NCI-H2029 (cell line): ENCODE results near the gene HDX.
"Not testable (repeated sequence)": the region's sequence is repeated elsewhere in the genome, so short reads cannot be mapped to it uniquely, and the experiment has no call there.

Source experiments
- DNase-seq: peaks from one replicate; lab custom pipeline; 2025; lab: John Stamatoyannopoulos, UW

Gene HDX, protein sequence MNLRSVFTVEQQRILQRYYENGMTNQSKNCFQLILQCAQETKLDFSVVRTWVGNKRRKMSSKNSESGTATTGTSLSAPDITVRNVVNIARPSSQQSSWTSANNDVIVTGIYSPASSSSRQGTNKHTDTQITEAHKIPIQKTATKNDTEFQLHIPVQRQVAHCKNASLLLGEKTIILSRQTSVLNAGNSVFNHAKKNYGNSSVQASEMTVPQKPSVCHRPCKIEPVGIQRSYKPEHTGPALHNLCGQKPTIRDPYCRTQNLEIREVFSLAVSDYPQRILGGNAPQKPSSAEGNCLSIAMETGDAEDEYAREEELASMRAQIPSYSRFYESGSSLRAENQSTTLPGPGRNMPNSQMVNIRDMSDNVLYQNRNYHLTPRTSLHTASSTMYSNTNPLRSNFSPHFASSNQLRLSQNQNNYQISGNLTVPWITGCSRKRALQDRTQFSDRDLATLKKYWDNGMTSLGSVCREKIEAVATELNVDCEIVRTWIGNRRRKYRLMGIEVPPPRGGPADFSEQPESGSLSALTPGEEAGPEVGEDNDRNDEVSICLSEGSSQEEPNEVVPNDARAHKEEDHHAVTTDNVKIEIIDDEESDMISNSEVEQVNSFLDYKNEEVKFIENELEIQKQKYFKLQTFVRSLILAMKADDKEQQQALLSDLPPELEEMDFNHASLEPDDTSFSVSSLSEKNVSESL

GRCh38 chrX:84501798-84502628 is at the start of gene HDX:
Gene HDX (minus strand): TSS chrX:84502453. CDS start chrX:84475397, 27,056 bp downstream.
- DNase-seq, result peak; percentile 67

DNA sequence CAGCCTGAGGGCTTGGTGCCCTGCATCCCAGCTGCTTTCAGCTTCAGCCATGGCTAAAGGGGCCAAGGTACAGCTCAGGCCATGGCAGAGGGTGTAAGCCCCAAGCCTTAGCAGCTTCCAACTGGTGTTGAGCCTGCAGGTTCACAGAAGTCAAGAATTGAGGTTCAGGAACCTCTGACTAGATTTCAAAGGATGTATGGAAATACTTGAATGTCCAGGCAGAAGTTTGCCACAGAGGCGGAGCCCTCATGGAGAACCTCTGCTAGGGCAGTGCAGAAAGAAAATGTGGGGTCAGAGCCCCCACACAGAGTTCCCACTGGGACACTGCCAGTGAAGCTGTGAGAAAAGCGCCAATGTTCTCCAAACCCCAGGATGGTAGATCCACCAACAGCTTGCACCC is 39.1 kb upstream of the HDX start:
- DNase-seq, result not testable (repeated sequence)

DNA sequence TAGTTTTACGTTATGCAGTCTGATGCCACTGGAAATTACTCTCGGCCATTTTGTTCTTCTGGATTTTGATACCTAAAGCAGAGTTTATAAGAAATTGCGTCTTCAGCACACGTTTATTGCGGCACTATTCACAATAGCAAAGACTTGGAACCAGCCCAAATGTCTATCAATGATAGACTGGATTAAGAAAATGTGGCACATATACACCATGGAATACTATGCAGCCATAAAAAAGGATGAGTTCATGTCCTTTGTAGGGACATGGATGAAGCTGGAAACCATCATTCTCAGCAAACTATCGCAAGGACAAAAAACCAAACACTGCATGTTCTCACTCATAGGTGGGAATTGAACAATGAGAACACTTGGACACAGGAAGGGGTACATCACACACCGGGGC is 35.4 kb upstream of the HDX start:
- DNase-seq, result not testable (repeated sequence)

DNA sequence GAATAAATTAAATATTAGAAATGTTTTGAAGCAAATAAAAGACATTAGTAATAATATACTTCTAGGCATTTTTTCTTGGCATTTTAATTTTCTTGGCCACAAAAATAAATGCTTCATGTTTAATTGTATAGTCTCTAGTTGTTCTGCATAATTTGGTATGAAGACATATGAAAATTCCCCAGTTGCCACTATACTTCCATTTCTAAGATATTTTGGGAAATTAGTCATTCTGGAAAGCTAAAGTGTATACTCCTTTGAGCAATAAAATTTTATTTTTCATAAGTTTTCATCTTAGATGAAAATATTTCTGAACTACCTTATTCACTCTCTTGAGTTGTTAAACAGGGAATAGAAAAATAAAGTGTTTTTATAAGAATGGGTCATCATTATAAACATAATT is 13.8 kb downstream of the HDX start:
- no peak for DNase-seq

DNA sequence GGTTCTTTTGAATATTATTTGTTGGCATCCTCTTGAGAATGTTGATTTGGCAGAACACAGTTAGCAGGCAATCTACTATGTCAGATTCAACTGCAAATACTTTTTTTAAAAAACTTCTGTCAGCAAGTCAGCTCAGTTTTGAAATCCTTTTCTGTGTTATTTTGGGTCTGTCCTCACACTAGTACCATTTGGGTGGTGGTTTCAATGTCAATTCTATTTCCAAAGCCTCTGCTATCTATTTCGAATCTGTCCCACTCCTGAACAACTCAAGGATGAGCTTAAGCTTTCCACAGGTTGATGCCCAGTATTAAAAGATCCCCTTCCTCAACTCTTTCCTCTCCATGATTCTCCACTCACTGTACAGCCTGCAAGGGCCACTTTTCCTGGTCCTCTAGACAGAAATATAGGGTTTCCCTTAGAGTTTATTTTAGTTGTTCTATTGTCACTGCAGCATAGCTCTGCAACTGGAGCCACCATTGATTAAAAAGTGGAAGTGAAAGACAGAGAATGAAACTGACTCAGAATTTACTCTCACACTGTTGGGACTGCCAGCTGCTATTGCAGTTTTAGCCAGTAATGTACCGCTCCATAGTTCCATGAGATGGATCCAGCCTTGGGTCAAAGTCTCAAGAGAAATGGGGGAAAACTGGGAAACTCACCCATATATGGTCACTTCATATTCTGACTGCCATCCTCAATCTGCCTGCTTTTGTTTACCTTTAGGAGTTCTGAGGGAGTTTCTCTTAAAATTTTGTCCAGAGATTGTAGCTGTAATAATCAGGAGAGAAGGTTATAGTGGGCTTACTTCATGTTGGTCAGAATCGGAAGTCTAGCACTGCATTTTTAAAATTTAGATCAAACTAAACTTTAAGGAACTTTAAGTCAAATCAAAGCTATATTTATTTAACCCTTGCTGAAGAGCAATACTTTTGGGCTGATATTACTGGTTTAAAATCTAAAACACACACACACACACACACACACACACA is 14.6 kb downstream of the HDX start:
- no peak for DNase-seq

DNA sequence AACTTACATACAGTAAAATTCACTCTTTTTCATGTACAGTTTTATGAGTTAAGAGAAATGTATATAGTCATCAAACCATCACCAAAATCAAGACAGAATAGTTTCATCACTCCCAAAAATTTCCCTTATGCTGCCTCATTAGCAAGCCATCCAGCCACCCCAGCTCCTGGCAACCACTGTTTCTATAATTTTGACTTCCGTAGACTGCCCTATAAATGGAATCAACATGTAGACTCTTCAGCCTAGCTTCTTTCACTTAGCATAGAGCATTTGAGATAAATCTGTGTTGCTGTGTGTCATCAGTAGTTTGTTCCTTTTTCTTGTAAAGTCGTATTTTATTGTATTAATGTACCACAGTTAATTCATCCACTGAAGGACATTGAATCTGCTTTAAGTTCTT is 23.2 kb downstream of the HDX start:
- no peak for DNase-seq

DNA sequence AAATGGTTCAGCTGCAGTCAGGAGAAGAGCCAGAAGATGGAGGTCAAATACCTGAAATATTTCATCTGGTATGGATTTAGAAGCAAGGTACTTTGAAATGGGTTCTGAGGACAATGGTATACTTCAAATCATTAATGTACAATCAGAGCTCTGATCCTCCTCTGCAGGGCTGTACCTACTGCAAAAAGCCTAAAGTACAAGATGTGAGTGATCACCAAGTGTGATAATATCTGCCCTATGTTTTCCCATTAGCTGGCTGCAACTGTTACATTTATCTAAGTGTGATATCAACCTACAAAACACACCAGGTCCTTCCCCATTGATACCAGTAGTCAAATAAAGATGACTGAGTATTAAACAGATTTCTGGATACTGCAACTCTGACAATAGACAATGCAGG is 25.1 kb downstream of the HDX start:
- no peak for DNase-seq

GRCh38 chrX:84475596-84475995 is 26.7 kb downstream of the HDX start:
- DNase-seq, result no peak

- DNase-seq, result no peak
Observed at GRCh38 chrX:84475101-84475500, 27.2 kb downstream of the HDX start.

GRCh38 chrX:84469226-84469625 is 33.0 kb downstream of the HDX start:
- peak; percentile 5 for DNase-seq

DNA sequence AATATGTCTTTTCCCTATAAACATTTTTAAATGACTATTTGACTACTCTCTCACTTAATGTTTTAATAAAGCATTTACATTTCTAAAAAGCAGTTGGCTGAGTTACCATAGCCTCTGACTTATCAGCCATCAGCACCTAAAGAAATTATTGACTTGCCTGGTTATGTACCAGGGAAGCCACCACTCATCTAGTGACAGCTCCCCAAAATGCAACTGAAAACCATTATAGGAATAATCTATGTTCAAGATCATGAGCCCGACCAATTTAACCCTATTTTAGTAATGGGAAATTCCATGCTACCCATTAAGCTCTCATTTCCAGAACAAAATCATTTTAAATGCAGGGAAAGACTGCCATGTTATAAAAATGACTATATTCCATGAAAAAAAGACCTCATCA is 34.4 kb downstream of the HDX start:
- no peak for DNase-seq

DNA sequence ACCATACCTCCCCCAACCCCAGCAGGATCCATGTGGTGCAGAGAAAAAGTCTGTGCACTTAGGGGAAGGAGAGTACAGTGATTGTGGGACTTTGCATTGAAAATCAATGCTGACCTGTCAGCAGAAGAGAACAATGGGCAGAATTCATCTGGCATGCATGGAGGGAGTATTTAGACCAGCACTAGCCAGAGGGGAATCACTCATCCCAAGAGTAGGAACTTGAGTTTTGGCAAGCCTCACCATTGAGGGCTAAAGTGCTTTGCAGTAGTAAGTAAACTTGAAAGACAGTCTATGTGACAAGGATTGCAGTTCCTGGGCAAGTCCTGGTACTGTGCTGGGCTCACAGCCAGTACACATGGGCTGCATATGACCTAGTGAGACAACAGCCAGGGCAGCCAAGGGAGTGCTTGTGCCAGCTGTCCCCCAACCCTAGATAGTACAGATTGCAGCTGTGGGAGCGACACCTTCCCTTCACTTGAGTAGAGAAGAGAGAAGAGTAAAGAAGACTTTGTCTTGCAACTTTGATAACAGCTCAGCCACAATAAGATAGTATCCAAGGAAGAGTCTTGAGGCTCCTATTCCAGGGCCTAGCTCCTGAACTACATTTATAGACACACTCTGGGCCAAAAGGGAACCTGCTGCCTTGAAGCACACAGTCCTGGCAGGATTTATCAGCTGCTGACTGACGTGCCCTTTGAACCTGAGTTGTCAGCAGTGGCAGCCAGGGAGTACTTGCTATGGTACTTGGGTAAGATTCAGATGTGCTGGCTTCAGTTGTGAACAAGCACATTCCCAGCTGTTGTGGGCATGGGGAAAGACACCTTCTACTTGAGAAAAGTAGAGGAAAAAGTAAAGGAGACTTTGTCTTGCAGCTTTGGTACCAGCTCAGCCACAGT is 48.7 kb downstream of the HDX start:
- DNase-seq, result no peak

DNA sequence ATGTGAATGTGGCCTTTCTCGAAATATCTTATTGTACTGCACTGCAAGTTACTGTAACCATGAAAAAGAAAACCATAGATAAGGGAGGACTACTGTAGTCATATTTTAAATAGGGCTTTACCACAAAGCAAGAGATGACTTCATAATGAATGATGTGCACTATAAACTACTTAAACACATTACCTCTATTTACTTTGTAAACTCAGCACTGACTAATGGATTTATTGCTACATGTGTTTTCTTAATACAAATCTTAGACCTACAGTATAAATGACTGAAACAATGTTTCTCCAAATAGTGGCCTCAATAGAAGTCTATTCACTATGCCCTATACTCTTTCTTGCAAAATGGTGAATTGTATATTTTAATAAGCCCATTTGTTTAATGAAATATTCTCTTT is 61.1 kb downstream of the HDX start:
- DNase-seq, result no peak

DNA sequence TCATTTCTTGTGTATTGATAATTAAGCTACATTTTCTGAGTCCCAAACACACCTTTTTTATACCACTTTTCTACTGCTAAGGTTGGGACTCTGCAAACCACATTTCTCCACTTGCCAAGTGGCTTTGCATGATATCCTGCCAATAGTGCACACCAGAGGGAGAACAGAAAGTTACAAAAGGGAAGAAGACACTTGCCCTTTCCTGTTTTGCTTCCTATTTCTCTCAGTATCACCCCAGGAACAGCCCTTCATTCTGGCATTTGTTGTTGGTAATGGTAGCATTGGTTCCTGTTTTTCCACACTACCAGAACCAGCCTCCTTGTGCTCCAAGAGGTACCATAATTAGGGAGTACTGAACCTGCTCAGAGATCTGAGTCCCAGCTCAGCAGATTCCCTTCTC is 87.1 kb downstream of the HDX start:
- no peak for DNase-seq

DNA sequence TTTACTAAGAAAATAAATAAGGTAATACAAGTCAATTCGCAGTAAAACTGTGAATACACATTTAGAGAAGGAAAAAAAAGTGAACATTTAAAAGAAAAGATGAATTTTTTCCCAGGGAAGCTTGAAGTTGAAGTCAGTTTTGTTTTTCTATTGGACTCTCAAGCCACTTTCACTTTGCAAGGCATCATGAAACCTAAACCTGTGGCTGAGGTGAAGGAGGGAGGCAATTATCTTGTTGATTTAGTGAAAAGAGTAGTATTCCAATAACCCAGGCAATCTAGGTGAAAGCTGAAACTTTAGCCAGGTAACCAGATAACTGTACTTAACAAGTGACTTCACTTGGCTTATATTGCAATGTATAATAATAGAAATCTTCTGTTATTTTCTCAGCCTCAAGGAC is 138.6 kb downstream of the HDX start:
- DNase-seq, result no peak

DNA sequence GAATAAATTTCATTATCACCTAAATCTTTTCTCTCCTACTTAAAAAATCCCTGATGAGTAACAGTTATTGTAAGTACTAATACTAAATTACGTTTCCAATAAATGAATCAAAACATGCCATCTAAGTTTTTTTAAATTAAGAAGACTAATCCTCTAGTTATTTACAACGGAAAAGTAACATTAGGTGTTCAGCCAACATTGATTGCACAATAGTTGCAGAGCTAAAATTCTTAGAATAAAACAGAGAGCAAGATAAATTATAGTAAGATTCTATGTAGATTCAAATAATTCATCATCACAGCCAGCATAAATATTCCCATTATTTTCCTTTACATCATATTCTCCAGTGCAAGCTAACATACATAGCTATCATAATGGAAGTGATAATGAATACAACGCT is 139.2 kb downstream of the HDX start:
- DNase-seq, result no peak

- DNase-seq, result no peak
Observed at GRCh38 chrX:84362184-84362838, 139.9 kb downstream of the HDX start.

DNA sequence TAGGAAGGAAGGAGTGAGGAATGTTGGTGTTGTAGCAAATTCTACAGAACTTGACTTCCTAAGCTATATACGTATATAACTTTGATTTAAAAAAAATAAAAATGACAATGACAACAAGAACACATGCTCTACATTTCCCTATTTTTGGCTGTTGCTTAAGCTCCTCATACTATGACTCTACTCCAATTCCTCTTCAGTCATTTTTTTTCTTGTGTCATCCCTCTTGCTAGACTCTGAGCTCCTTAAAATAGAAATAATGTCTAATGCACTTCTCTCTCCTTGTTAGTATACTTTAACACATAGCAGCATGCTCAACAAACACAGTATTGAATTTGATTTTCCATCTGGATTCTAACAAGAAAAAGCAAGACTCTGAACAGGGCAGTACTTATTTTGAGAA is 144.0 kb downstream of the HDX start:
- no peak for DNase-seq

DNA sequence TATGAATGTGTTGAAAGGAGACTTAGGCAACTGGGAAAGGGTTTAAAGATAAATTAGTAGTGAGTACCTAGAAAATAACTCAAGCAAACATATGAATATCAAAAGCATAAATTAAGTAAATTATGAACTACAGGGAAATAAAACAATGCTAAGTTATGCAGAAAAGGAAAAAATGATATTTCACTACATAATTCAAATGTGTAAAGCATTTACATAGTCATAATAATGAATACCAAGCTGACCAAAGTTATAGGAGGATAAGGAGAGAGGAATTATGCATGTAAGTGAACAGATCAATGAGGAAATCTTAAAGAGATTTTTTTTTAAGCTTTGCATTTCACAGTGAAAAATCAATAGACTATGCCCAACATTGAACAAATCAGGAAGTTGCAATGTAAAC is 145.0 kb downstream of the HDX start:
- no peak for DNase-seq

GRCh38 chrX:84340968-84341367 is 161.3 kb downstream of the HDX start:
- DNase-seq, result no peak
